Stomach (tissue), 4 donors: ENCODE measurements around the gene FARS2.

Source experiments
- EP300 ChIP-seq: sonication (generic); formaldehyde crosslinking; IDR thresholded peaks from one replicate; pipeline ENCODE4 v1.6.1; 2017; ENCODE audit warnings: antibody characterized with exemption
- POLR2AphosphoS5 ChIP-seq, 3 donors: sonication (generic); formaldehyde crosslinking; IDR thresholded peaks; one replicate each; pipeline ENCODE4 v1.6.1; 2016; ENCODE audit warnings: antibody characterized with exemption in 3 of 3
- TF ChIP-seq, protein P1 (sequence below), 7 experiments: fragments of 450-650 bp in 4 of 7; fragments of 200-600 bp in 3 of 7; sonication (generic) in 3 of 7; IDR thresholded peaks; one replicate each; pipeline ENCODE4 v1.5.1; 2016 to 2019; ENCODE audit warnings: antibody characterized with exemption in 7 of 7, control low read depth in 2 of 7, mild to moderate bottlenecking in 1 of 7

DNA sequence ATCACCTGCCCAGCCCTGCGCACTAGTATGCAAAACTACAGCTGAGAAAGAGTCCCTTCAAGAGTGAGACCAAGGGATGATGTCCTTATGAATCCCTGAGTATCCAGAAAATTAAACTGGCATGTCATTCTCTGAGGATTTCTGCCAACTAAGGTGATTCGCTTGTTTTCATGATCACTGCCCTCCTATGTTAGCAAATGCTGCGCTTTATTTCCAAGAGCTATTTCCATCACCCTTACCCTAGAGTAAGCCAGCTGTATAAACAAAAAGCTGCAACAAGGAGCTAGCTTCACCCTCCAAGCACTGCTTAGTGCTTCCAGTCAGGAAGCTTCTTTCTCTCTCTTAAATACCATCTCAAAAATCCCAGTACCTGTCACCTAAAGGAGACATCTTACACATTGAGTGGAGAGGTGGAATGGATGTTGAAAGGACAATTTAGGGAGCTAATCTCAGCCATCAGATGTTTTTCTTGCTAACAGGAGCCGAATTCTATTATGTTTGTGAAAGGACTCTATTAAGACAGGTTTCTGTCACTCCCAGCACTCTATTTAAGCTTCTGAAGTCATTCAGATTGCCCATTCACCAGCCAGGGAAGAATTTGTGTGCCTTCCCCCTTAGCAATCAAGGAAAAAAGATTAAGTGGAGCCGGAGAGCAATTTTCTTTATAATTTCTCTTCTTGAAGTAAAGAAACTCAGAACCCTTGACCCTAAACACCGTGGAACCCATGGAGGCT lies 423.2 kb downstream of the FARS2 start:
- TF ChIP-seq, protein P1, sequence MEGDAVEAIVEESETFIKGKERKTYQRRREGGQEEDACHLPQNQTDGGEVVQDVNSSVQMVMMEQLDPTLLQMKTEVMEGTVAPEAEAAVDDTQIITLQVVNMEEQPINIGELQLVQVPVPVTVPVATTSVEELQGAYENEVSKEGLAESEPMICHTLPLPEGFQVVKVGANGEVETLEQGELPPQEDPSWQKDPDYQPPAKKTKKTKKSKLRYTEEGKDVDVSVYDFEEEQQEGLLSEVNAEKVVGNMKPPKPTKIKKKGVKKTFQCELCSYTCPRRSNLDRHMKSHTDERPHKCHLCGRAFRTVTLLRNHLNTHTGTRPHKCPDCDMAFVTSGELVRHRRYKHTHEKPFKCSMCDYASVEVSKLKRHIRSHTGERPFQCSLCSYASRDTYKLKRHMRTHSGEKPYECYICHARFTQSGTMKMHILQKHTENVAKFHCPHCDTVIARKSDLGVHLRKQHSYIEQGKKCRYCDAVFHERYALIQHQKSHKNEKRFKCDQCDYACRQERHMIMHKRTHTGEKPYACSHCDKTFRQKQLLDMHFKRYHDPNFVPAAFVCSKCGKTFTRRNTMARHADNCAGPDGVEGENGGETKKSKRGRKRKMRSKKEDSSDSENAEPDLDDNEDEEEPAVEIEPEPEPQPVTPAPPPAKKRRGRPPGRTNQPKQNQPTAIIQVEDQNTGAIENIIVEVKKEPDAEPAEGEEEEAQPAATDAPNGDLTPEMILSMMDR (IDR thresholded peaks at IDR 0.05), result no peak
- TF ChIP-seq POLR2AphosphoS5 (IDR thresholded peaks at IDR 0.05) (no peak), EP300 (no peak)
